Ecto neural progenitor cell (in vitro differentiated cells): ENCODE data around the gene DUX4.
"Not testable (repeated sequence)": the region's sequence is repeated elsewhere in the genome, so short reads cannot be mapped to it uniquely, and the experiment has no call there.

ENCODE experiments used
- DNase-seq: peaks from one replicate; pipeline ENCODE4 v3.0.0-alpha.2; 2018; ENCODE audit warnings: low spot score

DUX4 gene

GRCh38 chr4:190173428-190173827 lies at the start of gene DUX4:
Gene DUX4, plus strand, starts transcription at chr4:190173774. Its CDS starts 0 bp downstream, at chr4:190173774.
- DNase-seq, result not testable (repeated sequence)

GRCh38 chr4:190175436-190175835 lies 1.9 kb downstream of the DUX4 start:
- not testable (repeated sequence) for DNase-seq

DNA sequence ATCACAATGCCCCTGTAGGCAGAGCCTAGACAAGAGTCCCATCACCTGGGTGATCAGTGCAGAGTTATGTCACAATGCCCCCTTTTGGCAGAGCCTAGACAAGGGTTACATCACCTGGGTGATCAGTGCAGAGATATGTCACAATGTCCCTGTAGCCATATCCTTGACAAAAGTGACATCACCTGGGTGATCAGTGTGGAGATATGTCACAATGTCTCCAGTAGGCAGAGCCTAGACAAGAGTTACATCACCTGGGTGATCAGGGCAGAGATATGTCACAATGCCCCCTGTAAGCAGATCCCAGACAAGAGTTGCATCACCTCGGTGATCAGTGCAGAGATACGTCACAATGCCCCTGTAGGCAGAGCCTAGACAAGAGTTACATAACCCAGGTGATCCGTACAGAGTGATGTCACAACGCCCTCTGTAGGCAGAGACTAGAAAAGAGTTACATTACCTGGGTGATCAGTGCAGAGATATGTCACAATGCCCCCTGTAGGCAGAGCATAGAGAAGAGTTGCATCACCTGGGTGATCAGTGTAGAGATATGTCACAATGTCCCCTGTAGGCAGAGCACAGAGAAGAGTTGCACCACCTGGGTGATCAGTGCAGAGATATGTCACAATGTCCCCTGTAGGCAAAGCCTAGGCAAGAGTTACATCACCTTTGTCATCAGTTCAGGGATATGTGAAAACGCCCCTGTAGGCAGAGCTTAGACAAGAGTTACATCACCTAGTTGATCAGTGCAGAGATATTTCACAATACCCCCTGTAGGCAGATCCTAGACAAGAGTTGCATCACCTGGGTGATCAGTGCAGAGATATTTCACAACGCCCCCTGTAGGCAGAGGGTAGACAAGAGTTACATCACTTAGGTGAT lies 4.4 kb downstream of the DUX4 start:
- DNase-seq, result not testable (repeated sequence)

- not testable (repeated sequence) for DNase-seq
Measured at GRCh38 chr4:190178606-190178990, 5.0 kb downstream of the DUX4 start.

- not testable (repeated sequence) for DNase-seq
Measured at GRCh38 chr4:190179030-190179739, 5.6 kb downstream of the DUX4 start.

- DNase-seq, result not testable (repeated sequence)
Measured at GRCh38 chr4:190179740-190180094, 6.1 kb downstream of the DUX4 start.

DNA sequence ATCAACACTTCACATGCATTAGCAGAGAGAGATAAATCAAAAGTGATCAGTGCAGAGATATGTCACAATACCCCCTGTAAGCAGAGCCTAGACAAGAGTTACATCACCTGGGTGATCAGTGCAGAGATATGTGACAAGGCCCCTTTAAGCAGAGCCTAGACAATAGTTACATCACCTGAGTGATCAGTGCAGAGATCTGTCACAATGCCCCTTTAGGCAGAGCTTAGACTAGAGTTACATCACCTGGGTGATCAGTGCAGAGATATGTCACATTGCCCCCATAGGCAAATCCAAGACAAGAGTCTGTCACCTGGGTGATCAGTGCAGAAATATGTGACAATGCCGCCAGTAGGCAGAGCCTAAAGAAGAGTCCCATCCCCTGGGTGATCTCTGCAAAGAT lies 7.4 kb downstream of the DUX4 start:
- not testable (repeated sequence) for DNase-seq

GRCh38 chr4:190181481-190182100 lies 8.0 kb downstream of the DUX4 start:
- DNase-seq, result not testable (repeated sequence)

GRCh38 chr4:190203510-190203909 lies 29.9 kb downstream of the DUX4 start:
- not testable (repeated sequence) for DNase-seq
